SK-N-SH (cell line): Measurements from ENCODE around the gene PCSK6. TPM values are rescaled to one million over a fixed set of nuclear protein-coding genes. Genes with fewer than 3 reads are reported as not detected.

Source experiments
- CTCF ChIA-PET: fragments of 300-600, 350-600 bp; formaldehyde crosslinking; extraction: SDS; loops from one replicate; lab custom pipeline; 2021; lab: Yijun Ruan, JAX
- POLR2A ChIA-PET: fragments of 350-600 bp; sonication (Branson Sonifier 250); formaldehyde crosslinking; extraction: SDS; loops from one replicate; lab custom pipeline; 2020; ENCODE audit warnings: antibody characterized with exemption, inconsistent platforms; lab: Yijun Ruan, JAX
- DNase-seq: peaks from one replicate; pipeline ENCODE4 v3.0.0; 2012
- H2AFZ ChIP-seq: fragments of 200-600 bp; sonication (generic); 2 replicates; pipeline ENCODE4 v1.8.1; 2016; ENCODE audit warnings: antibody characterized with exemption, mild to moderate bottlenecking, low read depth
- H3F3A ChIP-seq: fragments of 200-600 bp; sonication (generic); replicated peaks from 2 replicates; pipeline ENCODE3; 2016; ENCODE audit warnings: antibody characterized with exemption, mild to moderate bottlenecking; ENCODE audit not compliant: insufficient read depth
- H3K27ac ChIP-seq, 2 experiments: fragments of 200-500 bp in 1 of 2; fragments of 200-600 bp in 1 of 2; sonication (Bioruptor generic) in 1 of 2; sonication (generic), shearing (Covaris generic) in 1 of 2; 2 replicates each; pipeline versions ENCODE4 v1.5.1 to v1.6.1; 2014 to 2016; ENCODE audit warnings: low read depth in 2 of 2, inconsistent platforms in 1 of 2, low read length in 1 of 2, mild to moderate bottlenecking in 1 of 2, mixed read lengths in 1 of 2
- H3K27me3 ChIP-seq: fragments of 200-600 bp; sonication (generic), shearing (Covaris generic); 2 replicates; pipeline ENCODE4 v1.6.1; 2016; ENCODE audit warnings: mixed run types; ENCODE audit not compliant: insufficient read depth
- H3K36me3 ChIP-seq, 2 experiments: fragments of 200-500 bp in 1 of 2; fragments of 200-600 bp in 1 of 2; sonication (Bioruptor generic) in 1 of 2; sonication (generic) in 1 of 2; replicated peaks in 1 of 2; 2 replicates each; pipeline versions ENCODE3 to v1.5.1; 2014 to 2016; ENCODE audit warnings: low read length in 1 of 2, mild to moderate bottlenecking in 1 of 2; ENCODE audit not compliant: insufficient read depth in 2 of 2, control insufficient read depth in 1 of 2
- H3K4me1 ChIP-seq, 2 experiments: fragments of 200-500 bp in 1 of 2; fragments of 200-600 bp in 1 of 2; sonication (Bioruptor generic) in 1 of 2; sonication (generic), shearing (Covaris generic) in 1 of 2; 2 replicates each; pipeline versions ENCODE4 v1.5.1 to v1.6.1; 2014 to 2016; ENCODE audit warnings: low read depth in 1 of 2, low read length in 1 of 2, mixed run types in 1 of 2; ENCODE audit not compliant: insufficient read depth in 2 of 2, control insufficient read depth in 1 of 2
- H3K4me2 ChIP-seq: fragments of 200-600 bp; sonication (generic), shearing (Covaris generic); 2 replicates; pipeline ENCODE4 v1.6.1; 2017; ENCODE audit warnings: mixed run types
- H3K4me3 ChIP-seq, 2 experiments: fragments of 200-500 bp in 1 of 2; fragments of 200-600 bp in 1 of 2; sonication (Bioruptor generic) in 1 of 2; sonication (generic), shearing (Covaris generic) in 1 of 2; 2 replicates each; pipeline versions ENCODE4 v1.5.1 to v1.8.1; 2014 to 2016; ENCODE audit warnings: low read depth in 2 of 2, inconsistent platforms in 1 of 2, low read length in 1 of 2, mild to moderate bottlenecking in 1 of 2, mixed read lengths in 1 of 2, moderate library complexity in 1 of 2
- H3K79me2 ChIP-seq: fragments of 200-600 bp; sonication (generic); 2 replicates; pipeline ENCODE4 v1.8.1; 2017; ENCODE audit warnings: mild to moderate bottlenecking; ENCODE audit not compliant: insufficient read depth
- H3K9ac ChIP-seq: fragments of 200-600 bp; sonication (generic); 2 replicates; pipeline ENCODE4 v1.6.1; 2017; ENCODE audit warnings: mixed run types
- H3K9me2 ChIP-seq: fragments of 200-600 bp; sonication (generic); 2 replicates; pipeline ENCODE4 v1.6.1; 2017; ENCODE audit warnings: mixed run types
- H3K9me3 ChIP-seq: fragments of 200-600 bp; sonication (generic); 2 replicates; pipeline ENCODE4 v1.6.1; 2017; ENCODE audit warnings: mixed run types, mild to moderate bottlenecking, moderate library complexity
- H4K20me1 ChIP-seq: fragments of 200-600 bp; sonication (generic); 2 replicates; pipeline ENCODE4 v1.6.1; 2017; ENCODE audit warnings: mild to moderate bottlenecking, mixed run types; ENCODE audit not compliant: insufficient read depth
- ELF1 ChIP-seq: IDR thresholded peaks from 2 replicates; pipeline ENCODE4 v1.4.0; 2012
- EP300 ChIP-seq, 2 experiments: IDR thresholded peaks; 2 replicates each; pipeline versions ENCODE4 v1.4.0 to v1.6.1; 2012; ENCODE audit warnings: borderline replicate concordance in 1 of 2, low read depth in 1 of 2, low read length in 1 of 2
- FOSL2 ChIP-seq: IDR thresholded peaks from 2 replicates; pipeline ENCODE4 v1.4.0; 2012; ENCODE audit warnings: low read depth, mild to moderate bottlenecking, moderate library complexity, borderline replicate concordance
- FOXM1 ChIP-seq: IDR thresholded peaks from 2 replicates; pipeline ENCODE4 v1.4.0; 2012; ENCODE audit warnings: low read depth, mild to moderate bottlenecking
- MEF2A ChIP-seq: IDR thresholded peaks from 2 replicates; pipeline ENCODE4 v1.4.0; 2012; ENCODE audit warnings: low read depth, borderline replicate concordance
- MXI1 ChIP-seq: IDR thresholded peaks from 2 replicates; pipeline ENCODE4 v1.6.1; 2012; ENCODE audit warnings: mild to moderate bottlenecking, low read depth, low read length, improper control_type of control experiment
- NRF1 ChIP-seq: IDR thresholded peaks from 2 replicates; pipeline ENCODE4 v1.6.1; 2012; ENCODE audit warnings: low read depth, mild to moderate bottlenecking, low read length
- POLR2AphosphoS5 ChIP-seq: IDR thresholded peaks from 2 replicates; pipeline ENCODE4 v1.6.1; 2012; ENCODE audit warnings: low read depth, low read length
- RAD21 ChIP-seq: IDR thresholded peaks from 2 replicates; pipeline ENCODE4 v1.6.1; 2012; ENCODE audit warnings: mild to moderate bottlenecking, low read length
- REST ChIP-seq: IDR thresholded peaks from 2 replicates; pipeline ENCODE4 v1.6.1; 2012; ENCODE audit warnings: mild to moderate bottlenecking, low read depth, low read length, moderate library complexity
- RFX5 ChIP-seq: IDR thresholded peaks from 2 replicates; pipeline ENCODE4 v1.6.1; 2012; ENCODE audit warnings: mild to moderate bottlenecking, improper control_type of control experiment, low read length
- SMC3 ChIP-seq: IDR thresholded peaks from 2 replicates; pipeline ENCODE4 v1.6.1; 2012; ENCODE audit warnings: low read depth, low read length, improper control_type of control experiment
- TAF1 ChIP-seq: IDR thresholded peaks from 2 replicates; pipeline ENCODE4 v1.6.1; 2012; ENCODE audit warnings: low read depth, mild to moderate bottlenecking, low read length, moderate library complexity, borderline replicate concordance
- TEAD4 ChIP-seq: IDR thresholded peaks from 2 replicates; pipeline ENCODE4 v1.4.0; 2012; ENCODE audit warnings: mild to moderate bottlenecking, borderline replicate concordance; ENCODE audit not compliant: insufficient read depth
- USF2 ChIP-seq: fragments of 150-350 bp; IDR thresholded peaks from 2 replicates; pipeline ENCODE4 v1.6.1; 2017; ENCODE audit warnings: antibody characterized with exemption, low read length, low read depth, borderline replicate concordance
- WGBS: methylation state at CpG from one replicate; pipeline ENCODE4 v1.1.6; 2017; ENCODE audit warnings: low lambda C conversion rate; 5-methylcytosine and 5-hydroxymethylcytosine counted together
- polyA plus RNA-seq, 3 experiments: library from polyadenylated mRNA; depleted of rRNA; stranded (reverse); fragments of >200 nt; gene quantifications; 2 replicates each; pipeline ENCODE4 v1.2.3, GENCODE V29; 2012
- TF ChIP-seq, protein P1 (sequence below): fragments of 200-600 bp; sonication (generic); IDR thresholded peaks from 2 replicates; pipeline ENCODE4 v1.6.1; 2017; ENCODE audit warnings: antibody characterized with exemption, mild to moderate bottlenecking, moderate library complexity
- TF ChIP-seq, protein P2 (sequence below): IDR thresholded peaks from 2 replicates; pipeline ENCODE4 v1.4.0; 2012; ENCODE audit warnings: low read depth, borderline replicate concordance

The PCSK6 gene
- polyA plus RNA-seq, 1 of the 3 experiments (the other 2 are of a cell fraction): 0.03 TPM

- Histone ChIP-seq H3K4me1 (peaks cover 0 to 12% of the 10 kb centered on the region in 2 experiments; a peak in 1 of 4 replicates), H3K4me2 (no peak overlapping the region), H3K9me3 (no peaks in the 10 kb centered on the region), H4K20me1 (no peaks in the 10 kb centered on the region), H3K27ac (no peak overlapping the region), H3K79me2 (no peaks in the 10 kb centered on the region), H3K9me2 (no peaks in the 10 kb centered on the region), H2AFZ (no peak overlapping the region), H3K9ac (no peak overlapping the region), H3K36me3 (no peaks in the 10 kb centered on the region), H3K27me3 (no peaks in the 10 kb centered on the region), H3F3A (no peaks in the 10 kb centered on the region), H3K4me3 (no peak overlapping the region)
- POLR2A ChIA-PET: no interaction called here
- TF ChIP-seq MEF2A (no peak), SMC3 (peak; percentile 37; the same call in 1 of the 2 replicates), ELF1 (no peak), NRF1 (no peak), TEAD4 (no peak), POLR2AphosphoS5 (no peak), FOXM1 (no peak), RAD21 (peak; percentile 60)
- TF ChIP-seq, protein P1, sequence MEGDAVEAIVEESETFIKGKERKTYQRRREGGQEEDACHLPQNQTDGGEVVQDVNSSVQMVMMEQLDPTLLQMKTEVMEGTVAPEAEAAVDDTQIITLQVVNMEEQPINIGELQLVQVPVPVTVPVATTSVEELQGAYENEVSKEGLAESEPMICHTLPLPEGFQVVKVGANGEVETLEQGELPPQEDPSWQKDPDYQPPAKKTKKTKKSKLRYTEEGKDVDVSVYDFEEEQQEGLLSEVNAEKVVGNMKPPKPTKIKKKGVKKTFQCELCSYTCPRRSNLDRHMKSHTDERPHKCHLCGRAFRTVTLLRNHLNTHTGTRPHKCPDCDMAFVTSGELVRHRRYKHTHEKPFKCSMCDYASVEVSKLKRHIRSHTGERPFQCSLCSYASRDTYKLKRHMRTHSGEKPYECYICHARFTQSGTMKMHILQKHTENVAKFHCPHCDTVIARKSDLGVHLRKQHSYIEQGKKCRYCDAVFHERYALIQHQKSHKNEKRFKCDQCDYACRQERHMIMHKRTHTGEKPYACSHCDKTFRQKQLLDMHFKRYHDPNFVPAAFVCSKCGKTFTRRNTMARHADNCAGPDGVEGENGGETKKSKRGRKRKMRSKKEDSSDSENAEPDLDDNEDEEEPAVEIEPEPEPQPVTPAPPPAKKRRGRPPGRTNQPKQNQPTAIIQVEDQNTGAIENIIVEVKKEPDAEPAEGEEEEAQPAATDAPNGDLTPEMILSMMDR: peak; percentile 41
- CTCF ChIA-PET: interaction anchor here (0.6 to 2.4 kb wide), 24 partner anchors 9 to 481 kb away, joined by 3 to 16 read pairs (median 3); no protein-coding TSS in a partner anchor
- WGBS: 59% methylated on average over 15 of the region's 23 CpGs
- DNase-seq: peak; percentile 84
Observed at GRCh38 chr15:101501703-101502373, 12.3 kb upstream of the PCSK6 start.

DNA sequence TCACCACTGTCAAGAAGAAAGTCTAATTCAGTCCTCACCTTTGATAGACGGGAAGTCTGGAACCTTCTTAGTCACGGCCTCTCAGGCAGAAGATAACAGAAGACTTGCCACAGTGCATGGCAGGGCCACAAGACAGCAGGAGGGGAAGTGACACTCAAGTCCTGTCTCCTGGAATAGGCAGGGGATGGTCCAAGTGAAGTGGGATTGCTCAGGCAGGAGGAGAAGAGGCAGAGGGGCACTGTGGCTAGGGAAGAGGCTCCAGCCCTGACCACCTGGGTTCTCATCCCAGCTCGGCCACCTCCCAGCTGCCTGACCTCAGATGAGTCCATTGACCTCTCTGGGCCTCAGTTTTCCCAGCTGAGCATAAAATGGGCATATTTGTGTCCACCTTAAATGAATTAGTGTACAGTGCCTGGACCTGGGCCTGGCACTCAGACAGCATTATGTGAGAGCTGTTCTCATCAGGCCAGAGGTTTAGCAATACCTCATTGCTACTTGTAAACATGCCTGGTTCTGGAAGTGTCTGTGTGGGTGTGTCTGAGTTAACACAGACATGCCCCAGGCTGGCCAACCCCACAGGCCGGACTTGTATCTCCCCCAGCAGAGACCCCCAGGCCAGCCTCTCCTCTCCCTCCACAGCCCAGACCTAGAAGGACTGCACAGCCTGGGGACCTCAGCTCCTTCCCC lies 11.5 kb upstream of the PCSK6 start:
- ChIA-PET POLR2A (interaction anchor here (0.7 kb wide), 1 partner anchor 131 kb away, joined by 3 read pairs; no protein-coding TSS in a partner anchor), CTCF (interaction anchor here (0.6 to 2.4 kb wide), 12 partner anchors 8 to 480 kb away, joined by 3 to 16 read pairs (median 4); no protein-coding TSS in a partner anchor)
- no peaks in the 10 kb centered on the region for H3K79me2 ChIP-seq
- H3K27me3 ChIP-seq: no peaks in the 10 kb centered on the region
- no peak overlapping the region for H2AFZ ChIP-seq
- H3K9me2 ChIP-seq: no peaks in the 10 kb centered on the region
- DNase-seq: no peak
- H3K4me3 ChIP-seq: no peak overlapping the region
- H3K4me2 ChIP-seq: no peak overlapping the region
- H4K20me1 ChIP-seq: no peaks in the 10 kb centered on the region
- peaks cover 0 to 12% of the 10 kb centered on the region in 2 experiments; a peak in 1 of 4 replicates for H3K4me1 ChIP-seq
- H3K9ac ChIP-seq: no peak overlapping the region
- 43% methylated on average over 4 of the region's 4 CpGs for WGBS
- H3K27ac ChIP-seq: no peak overlapping the region
- no peaks in the 10 kb centered on the region for H3F3A ChIP-seq
- H3K9me3 ChIP-seq: no peaks in the 10 kb centered on the region
- no peaks in the 10 kb centered on the region for H3K36me3 ChIP-seq
- TF ChIP-seq TEAD4: no peak
- no peak for TF ChIP-seq USF2
- TF ChIP-seq REST: no peak
- no peak for TF ChIP-seq TAF1
- TF ChIP-seq MXI1: no peak
- no peak for TF ChIP-seq FOSL2
- TF ChIP-seq, protein P2, sequence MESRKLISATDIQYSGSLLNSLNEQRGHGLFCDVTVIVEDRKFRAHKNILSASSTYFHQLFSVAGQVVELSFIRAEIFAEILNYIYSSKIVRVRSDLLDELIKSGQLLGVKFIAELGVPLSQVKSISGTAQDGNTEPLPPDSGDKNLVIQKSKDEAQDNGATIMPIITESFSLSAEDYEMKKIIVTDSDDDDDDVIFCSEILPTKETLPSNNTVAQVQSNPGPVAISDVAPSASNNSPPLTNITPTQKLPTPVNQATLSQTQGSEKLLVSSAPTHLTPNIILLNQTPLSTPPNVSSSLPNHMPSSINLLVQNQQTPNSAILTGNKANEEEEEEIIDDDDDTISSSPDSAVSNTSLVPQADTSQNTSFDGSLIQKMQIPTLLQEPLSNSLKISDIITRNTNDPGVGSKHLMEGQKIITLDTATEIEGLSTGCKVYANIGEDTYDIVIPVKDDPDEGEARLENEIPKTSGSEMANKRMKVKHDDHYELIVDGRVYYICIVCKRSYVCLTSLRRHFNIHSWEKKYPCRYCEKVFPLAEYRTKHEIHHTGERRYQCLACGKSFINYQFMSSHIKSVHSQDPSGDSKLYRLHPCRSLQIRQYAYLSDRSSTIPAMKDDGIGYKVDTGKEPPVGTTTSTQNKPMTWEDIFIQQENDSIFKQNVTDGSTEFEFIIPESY: no peak
- no peak for TF ChIP-seq EP300 (IDR thresholded peaks at IDR 0.05; ENCODE audit: borderline replicate concordance in 1 of 2, low read depth in 1 of 2, low read length in 1 of 2)
- TF ChIP-seq RFX5: no peak
- no peak for TF ChIP-seq FOXM1
